Smooth muscle cell of the coronary artery (primary cell): ENCODE measurements around the gene TBC1D16. TPM values are rescaled to one million over a fixed set of nuclear protein-coding genes. Genes with fewer than 3 reads are reported as not detected.

ENCODE experiments used
- total RNA-seq: library from RNA; depleted of rRNA; stranded (reverse); fragments of >200 nt; gene quantifications from 2 replicates; pipeline ENCODE4 v1.2.3, GENCODE V29; 2014; ENCODE audit warnings: low replicate concordance

The TBC1D16 gene, protein sequence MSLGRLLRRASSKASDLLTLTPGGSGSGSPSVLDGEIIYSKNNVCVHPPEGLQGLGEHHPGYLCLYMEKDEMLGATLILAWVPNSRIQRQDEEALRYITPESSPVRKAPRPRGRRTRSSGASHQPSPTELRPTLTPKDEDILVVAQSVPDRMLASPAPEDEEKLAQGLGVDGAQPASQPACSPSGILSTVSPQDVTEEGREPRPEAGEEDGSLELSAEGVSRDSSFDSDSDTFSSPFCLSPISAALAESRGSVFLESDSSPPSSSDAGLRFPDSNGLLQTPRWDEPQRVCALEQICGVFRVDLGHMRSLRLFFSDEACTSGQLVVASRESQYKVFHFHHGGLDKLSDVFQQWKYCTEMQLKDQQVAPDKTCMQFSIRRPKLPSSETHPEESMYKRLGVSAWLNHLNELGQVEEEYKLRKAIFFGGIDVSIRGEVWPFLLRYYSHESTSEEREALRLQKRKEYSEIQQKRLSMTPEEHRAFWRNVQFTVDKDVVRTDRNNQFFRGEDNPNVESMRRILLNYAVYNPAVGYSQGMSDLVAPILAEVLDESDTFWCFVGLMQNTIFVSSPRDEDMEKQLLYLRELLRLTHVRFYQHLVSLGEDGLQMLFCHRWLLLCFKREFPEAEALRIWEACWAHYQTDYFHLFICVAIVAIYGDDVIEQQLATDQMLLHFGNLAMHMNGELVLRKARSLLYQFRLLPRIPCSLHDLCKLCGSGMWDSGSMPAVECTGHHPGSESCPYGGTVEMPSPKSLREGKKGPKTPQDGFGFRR
- total RNA-seq: 30.0 and 48.4 TPM in 2 replicates

DNA sequence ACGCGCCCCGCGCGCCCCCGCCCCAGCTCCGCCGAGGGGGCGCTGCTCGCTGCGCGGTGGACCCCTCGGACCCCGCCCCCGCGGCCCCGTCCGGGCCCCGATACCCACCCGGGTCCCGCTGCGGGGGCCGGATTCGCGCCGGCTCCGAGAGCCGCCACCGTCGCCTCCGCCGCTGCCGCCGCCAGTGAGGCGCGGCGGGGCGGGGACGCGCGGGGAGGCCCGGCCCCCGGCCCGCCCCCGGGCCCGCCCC, at the start of gene TBC1D16:
TBC1D16 (minus strand) TSS at position 186 of the 250 bp plus-strand sequence. CDS start 22,325 bp downstream, outside the sequence.

DNA sequence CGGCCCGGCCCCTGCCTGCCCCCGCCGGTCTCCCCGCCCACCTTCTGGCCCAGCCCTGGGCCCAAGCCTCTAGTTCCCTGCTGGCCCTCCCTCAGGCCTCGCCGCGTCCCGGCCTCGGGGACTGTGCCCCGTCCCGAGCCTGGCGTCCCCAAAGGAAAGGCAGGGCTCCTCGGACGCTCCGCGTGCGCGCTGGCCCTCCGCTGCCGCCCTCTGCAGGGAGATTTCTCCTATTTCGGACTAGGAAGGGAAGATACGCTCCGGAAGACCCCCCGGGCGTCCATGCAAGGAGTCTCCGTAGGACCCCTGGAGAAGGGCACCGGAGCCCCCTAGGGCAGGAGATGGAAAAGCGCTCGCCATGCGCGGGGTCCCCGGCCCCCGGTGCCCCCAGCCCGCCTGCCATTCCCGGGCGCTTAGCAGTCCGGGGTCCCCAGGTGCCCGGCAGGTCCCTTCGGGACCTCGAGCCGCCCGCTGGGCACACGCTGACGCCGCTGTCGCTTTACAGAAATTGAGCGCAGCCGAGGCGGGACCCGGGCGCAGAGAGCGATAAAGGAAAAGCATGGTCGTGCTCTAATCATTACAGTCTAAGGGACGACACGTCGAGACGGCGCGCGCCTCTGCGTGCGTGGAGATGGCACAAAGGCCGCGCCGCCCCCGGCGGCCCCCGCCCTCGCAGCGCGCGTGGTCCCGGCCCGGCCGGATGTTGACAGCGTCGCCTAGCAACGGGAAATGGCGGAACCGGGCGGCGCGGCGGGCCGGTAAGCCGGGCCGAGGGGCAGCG, 454 bp upstream of the TBC1D16 start, which contains the start of gene CCDC40:
CCDC40 (plus strand) TSS at position 706 of the 778 bp plus-strand sequence; CDS start at position 727, 21 bp downstream.

Other genes starting within 250 kb of the TBC1D16 start
- gene CBX8, start 238.8 kb downstream of the TBC1D16 start, total RNA-seq: 4.2 and 6.1 TPM in 2 replicates
- 6.7 and 9.7 TPM in 2 replicates for gene CBX4, start 196.4 kb downstream of the TBC1D16 start, total RNA-seq
- 1.8 and 4.2 TPM in 2 replicates for gene CCDC40, start 770 bp upstream of the TBC1D16 start, total RNA-seq
- gene GAA, start 65.7 kb upstream of the TBC1D16 start, total RNA-seq: 10.1 and 17.1 TPM in 2 replicates
- gene EIF4A3, start 111.3 kb upstream of the TBC1D16 start, total RNA-seq: 97.9 and 194 TPM in 2 replicates
- under 0.01 and 0.12 TPM in 2 replicates for gene CARD14, start 134.2 kb upstream of the TBC1D16 start, total RNA-seq
- 10.4 and 16.5 TPM in 2 replicates for gene SGSH, start 184.5 kb upstream of the TBC1D16 start, total RNA-seq
- 5.9 TPM in 2 replicates for gene SLC26A11, start 184.6 kb upstream of the TBC1D16 start, total RNA-seq
- gene RNF213, start 225.0 kb upstream of the TBC1D16 start, total RNA-seq: 64.0 and 251 TPM in 2 replicates